GM23338 (cell line): ENCODE measurements around the gene CHRNB2. TPM values are rescaled to one million over a fixed set of nuclear protein-coding genes. Genes with fewer than 3 reads are reported as not detected.

Experiments
- ATAC-seq: fragments of 200-7000 bp; cut with Tn5 transposase; 3 replicates; pipeline ENCODE4 v1.9.1; 2020
- DNase-seq: peaks from one replicate; pipeline ENCODE4 v3.0.0-alpha.2; 2015; ENCODE audit warnings: low spot score
- H2AFZ ChIP-seq: fragments of 200-600 bp; sonication (generic); 2 replicates; pipeline ENCODE4 v1.8.0; 2016; ENCODE audit warnings: antibody characterized with exemption, mild to moderate bottlenecking, moderate library complexity
- H3F3A ChIP-seq: fragments of 200-600 bp; sonication (generic); replicated peaks from 2 replicates; pipeline ENCODE4 v1.8.0; 2017; ENCODE audit warnings: antibody characterized with exemption, mixed run types, low read depth
- H3K27ac ChIP-seq: fragments of 200-600 bp; sonication (generic); 2 replicates; pipeline ENCODE4 v1.6.1; 2016; ENCODE audit warnings: low read depth
- H3K27me3 ChIP-seq: fragments of 200-600 bp; sonication (generic); 2 replicates; pipeline ENCODE4 v1.8.0; 2016; ENCODE audit warnings: mild to moderate bottlenecking, mixed run types, moderate library complexity; ENCODE audit not compliant: insufficient read depth
- H3K36me3 ChIP-seq: fragments of 200-600 bp; sonication (generic); 2 replicates; pipeline ENCODE4 v1.8.0; 2016; ENCODE audit warnings: mild to moderate bottlenecking; ENCODE audit not compliant: insufficient read depth
- H3K4me1 ChIP-seq: fragments of 200-600 bp; sonication (generic); 2 replicates; pipeline ENCODE4 v1.8.0; 2016; ENCODE audit warnings: mild to moderate bottlenecking, moderate library complexity; ENCODE audit not compliant: insufficient read depth
- H3K4me2 ChIP-seq: fragments of 200-600 bp; sonication (generic); 2 replicates; pipeline ENCODE4 v1.7.1; 2017; ENCODE audit warnings: mixed run types
- H3K4me3 ChIP-seq: fragments of 200-600 bp; sonication (generic); 2 replicates; pipeline ENCODE4 v1.6.1; 2016; ENCODE audit warnings: mixed run types
- H3K79me2 ChIP-seq: fragments of 200-600 bp; sonication (generic); replicated peaks from 2 replicates; pipeline ENCODE4 v1.8.0; 2017; ENCODE audit warnings: mild to moderate bottlenecking; ENCODE audit not compliant: insufficient read depth
- H3K9me2 ChIP-seq: fragments of 200-600 bp; sonication (generic); 2 replicates; pipeline ENCODE4 v1.8.0; 2017; ENCODE audit not compliant: insufficient read depth
- H4K20me1 ChIP-seq: fragments of 200-600 bp; sonication (generic); replicated peaks from 2 replicates; pipeline ENCODE4 v1.8.0; 2017; ENCODE audit warnings: mild to moderate bottlenecking; ENCODE audit not compliant: insufficient read depth
- H3K27ac Mint-ChIP-seq: 2 replicates; pipeline ENCODE4 v1.8.0; 2020; ENCODE audit warnings: inconsistent platforms, mild to moderate bottlenecking, moderate library complexity, mixed read lengths
- H3K27me3 Mint-ChIP-seq: 3 replicates; pipeline ENCODE4 v1.8.0; 2022; ENCODE audit warnings: low read depth, mild to moderate bottlenecking, moderate library complexity, mixed read lengths, inconsistent platforms; ENCODE audit not compliant: insufficient read depth, poor library complexity
- H3K36me3 Mint-ChIP-seq: 3 replicates; pipeline ENCODE4 v1.8.0; 2021; ENCODE audit warnings: low read depth, mild to moderate bottlenecking, inconsistent platforms, moderate library complexity, mixed read lengths
- H3K4me1 Mint-ChIP-seq: 3 replicates; pipeline ENCODE4 v1.8.0; 2020; ENCODE audit warnings: mild to moderate bottlenecking, inconsistent platforms, mixed read lengths
- H3K4me3 Mint-ChIP-seq: 3 replicates; pipeline ENCODE4 v1.8.0; 2021; ENCODE audit warnings: moderate library complexity, mild to moderate bottlenecking, inconsistent platforms, mixed read lengths
- H3K9me3 Mint-ChIP-seq: 3 replicates; pipeline ENCODE4 v1.8.0; 2020; ENCODE audit warnings: moderate library complexity, mild to moderate bottlenecking, inconsistent platforms, mixed read lengths
- CREB1 ChIP-seq: fragments of 250-450 bp; sonication (Bioruptor Pico); IDR thresholded peaks from 2 replicates; pipeline ENCODE4 v1.5.0; 2020; ENCODE audit warnings: low read depth, mild to moderate bottlenecking, moderate library complexity
- CTCF ChIP-seq, 2 experiments: fragments of 200-600 bp in 1 of 2; sonication (generic) in 1 of 2; conservative IDR thresholded peaks; 2 replicates each; pipeline versions ENCODE4 v1.5.1 to v1.6.1; 2016 to 2017; ENCODE audit warnings: antibody characterized with exemption in 2 of 2, low read depth in 2 of 2, mild to moderate bottlenecking in 2 of 2, moderate library complexity in 1 of 2
- ETS1 ChIP-seq: IDR thresholded peaks from 2 replicates; pipeline ENCODE4 v1.6.1; 2016; ENCODE audit warnings: antibody characterized with exemption
- EZH2 ChIP-seq: fragments of 200-600 bp; sonication (generic); IDR thresholded peaks from one replicate; pipeline ENCODE4 v1.8.0; 2017; ENCODE audit warnings: antibody characterized with exemption, mild to moderate bottlenecking, low read depth; ENCODE audit not compliant: unreplicated experiment
- JUNB ChIP-seq: IDR thresholded peaks from one replicate; pipeline ENCODE4 v1.6.1; 2016; ENCODE audit warnings: antibody characterized with exemption; ENCODE audit not compliant: unreplicated experiment
- NANOG ChIP-seq: IDR thresholded peaks from 2 replicates; pipeline ENCODE4 v1.6.1; 2016; ENCODE audit warnings: antibody characterized with exemption, borderline replicate concordance
- REST ChIP-seq: IDR thresholded peaks from one replicate; pipeline ENCODE4 v1.6.1; 2018; ENCODE audit warnings: antibody characterized with exemption; ENCODE audit not compliant: unreplicated experiment
- ZNF114 ChIP-seq: fragments of 250-450 bp; sonication (Bioruptor Pico); IDR thresholded peaks from 2 replicates; pipeline ENCODE4 v1.5.0; 2020; ENCODE audit warnings: mild to moderate bottlenecking, moderate library complexity
- ZNF331 ChIP-seq: fragments of 250-450 bp; sonication (Bioruptor Pico); IDR thresholded peaks from 2 replicates; pipeline ENCODE4 v1.5.0; 2020; ENCODE audit warnings: low read depth, mild to moderate bottlenecking, moderate library complexity
- polyA plus RNA-seq: library from polyadenylated mRNA; unstranded; fragments of >200 nt; fragmentation: Nextera tagmentation; extraction: Ambion mirVana; gene quantifications from 2 replicates; pipeline ENCODE4 v1.2.1, GENCODE V29; 2016
- total RNA-seq: library from RNA; depleted of rRNA; stranded (reverse); fragments of >200 nt; shearing (Covaris generic); gene quantifications from 2 replicates; pipeline ENCODE4 v1.2.3, GENCODE V29; 2014

The CHRNB2 gene
- total and polyA plus RNA-seq, 2 experiments from 2014 or later, result 0.73 to 3.6 TPM

- peaks cover 45% of the 10 kb centered on the region for H3K4me1 Mint-ChIP-seq
- no peaks in the 10 kb centered on the region for H3K9me2 ChIP-seq
- no peak for DNase-seq
- peaks cover 4% of the 10 kb centered on the region; the same call in 1 of the 2 replicates for H4K20me1 ChIP-seq
- H2AFZ ChIP-seq, result no peak overlapping the region
- TF ChIP-seq ZNF331 (CRISPR knock-in tag) (no peak), CTCF (conservative IDR thresholded peaks at IDR 0.05; ENCODE audit: low read depth in 2 of 2) (0 out of 4 replicates have a peak, but pooled peaks of 1 of the 2 experiments have one; percentile 6)
- H3K27ac ChIP-seq, result no peak overlapping the region
- H3K27me3 Mint-ChIP-seq, result peaks cover 29% of the 10 kb centered on the region
- peaks cover 12% of the 10 kb centered on the region; the same call in 1 of the 3 replicates for H3K36me3 Mint-ChIP-seq
- no peak overlapping the region for H3K4me3 ChIP-seq
- no peaks in the 10 kb centered on the region for H3K9me3 Mint-ChIP-seq
- H3K4me2 ChIP-seq, result no peak overlapping the region
- H3F3A ChIP-seq, result peaks cover 16% of the 10 kb centered on the region
- no peak for ATAC-seq
- H3K27me3 ChIP-seq, result 0 out of 2 replicates have a peak, but pooled peaks cover 4% of the 10 kb centered on the region
- no peaks in the 10 kb centered on the region for H3K36me3 ChIP-seq
- no peaks in the 10 kb centered on the region for H3K79me2 ChIP-seq
- H3K4me1 ChIP-seq, result peaks cover 21% of the 10 kb centered on the region
- no peak overlapping the region; the same call in 2 of the 3 replicates for H3K4me3 Mint-ChIP-seq
- H3K27ac Mint-ChIP-seq, result no peak overlapping the region
These were observed 3.8 kb downstream of the CHRNB2 start for GRCh38 chr1:154571244-154571963.

- H3K4me3 ChIP-seq, result no peak overlapping the region
- H3K4me2 ChIP-seq, result no peak overlapping the region
- no peaks in the 10 kb centered on the region for H3K36me3 ChIP-seq
- peaks cover 31% of the 10 kb centered on the region for H3K27me3 Mint-ChIP-seq
- H3K9me2 ChIP-seq, result no peaks in the 10 kb centered on the region
- H3K79me2 ChIP-seq, result no peaks in the 10 kb centered on the region
- DNase-seq, result peak; percentile 12
- peaks cover 15% of the 10 kb centered on the region for H3K4me1 ChIP-seq
- peaks cover 40% of the 10 kb centered on the region for H3K4me1 Mint-ChIP-seq
- H3K36me3 Mint-ChIP-seq, result peaks cover 12% of the 10 kb centered on the region; the same call in 1 of the 3 replicates
- ATAC-seq, result no peak
- H3K27ac ChIP-seq, result no peak overlapping the region
- H2AFZ ChIP-seq, result no peak overlapping the region
- H4K20me1 ChIP-seq, result peaks cover 4% of the 10 kb centered on the region; the same call in 1 of the 2 replicates
- H3K27me3 ChIP-seq, result 0 out of 2 replicates have a peak, but pooled peaks cover 4% of the 10 kb centered on the region
- TF ChIP-seq CREB1 (CRISPR knock-in tag), result no peak
- H3K9me3 Mint-ChIP-seq, result no peaks in the 10 kb centered on the region
- H3K4me3 Mint-ChIP-seq, result no peak overlapping the region
- no peak overlapping the region for H3K27ac Mint-ChIP-seq
- peaks cover 11% of the 10 kb centered on the region for H3F3A ChIP-seq
These were observed 4.3 kb downstream of the CHRNB2 start for GRCh38 chr1:154571964-154572288.

GRCh38 chr1:154572468-154573167 is 5.0 kb downstream of the CHRNB2 start:
- H3K27me3 ChIP-seq, result 0 out of 2 replicates have a peak, but pooled peaks cover 4% of the 10 kb centered on the region
- no peak overlapping the region for H3K4me2 ChIP-seq
- H3K9me2 ChIP-seq, result no peaks in the 10 kb centered on the region
- peaks cover 36% of the 10 kb centered on the region for H3K4me1 Mint-ChIP-seq
- no peak overlapping the region for H3K27ac ChIP-seq
- peaks cover 4% of the 10 kb centered on the region; the same call in 1 of the 2 replicates for H4K20me1 ChIP-seq
- no peaks in the 10 kb centered on the region for H3K9me3 Mint-ChIP-seq
- H3K36me3 ChIP-seq, result no peaks in the 10 kb centered on the region
- peaks cover 12% of the 10 kb centered on the region; the same call in 1 of the 3 replicates for H3K36me3 Mint-ChIP-seq
- peak; percentile 30 for DNase-seq
- peak; percentile 5; the same call in 1 of the 3 replicates for ATAC-seq
- H3K4me3 Mint-ChIP-seq, result no peak overlapping the region
- peaks cover 12% of the 10 kb centered on the region for H3K4me1 ChIP-seq
- H3K27me3 Mint-ChIP-seq, result peaks cover 30% of the 10 kb centered on the region
- TF ChIP-seq EZH2 (no peak), ETS1 (no peak), REST (no peak), ZNF114 (CRISPR knock-in tag) (no peak), JUNB (no peak), ZNF331 (CRISPR knock-in tag) (no peak), NANOG (no peak)
- 0 out of 2 replicates have a peak, but pooled peaks cover 5% of the 10 kb centered on the region for H3F3A ChIP-seq
- H3K4me3 ChIP-seq, result no peak overlapping the region
- H2AFZ ChIP-seq, result no peak overlapping the region
- H3K79me2 ChIP-seq, result no peaks in the 10 kb centered on the region
- H3K27ac Mint-ChIP-seq, result no peak overlapping the region
